NCI-H1105 treated with DMSO at 0.1 percent for 48 hours (cell line): ENCODE data around the gene CLC.
"Not testable (repeated sequence)": the region's sequence is repeated elsewhere in the genome, so short reads cannot be mapped to it uniquely, and the experiment has no call there.

ENCODE experiments used
- DNase-seq: peaks from one replicate; lab custom pipeline; 2025; lab: John Stamatoyannopoulos, UW

Gene CLC

DNA sequence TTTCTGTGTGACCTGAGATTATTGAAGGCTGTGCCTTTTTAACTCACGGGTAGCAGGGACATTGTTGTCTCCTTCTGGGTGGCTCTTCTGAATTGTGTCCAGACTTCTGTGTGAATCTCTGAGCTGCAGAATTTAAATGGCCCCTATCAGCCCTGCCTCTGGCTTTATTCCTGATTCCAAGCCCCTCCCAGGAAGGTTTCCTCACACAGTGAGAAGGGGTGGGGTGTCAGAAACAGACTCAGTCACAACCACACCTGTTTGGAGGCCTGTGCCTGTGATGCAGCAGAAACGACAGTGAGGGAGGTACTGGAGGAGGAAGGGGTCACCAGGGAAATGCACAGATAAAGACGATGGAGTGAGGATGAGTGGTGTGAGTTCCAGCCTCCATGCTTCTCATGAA lies at the start of gene CLC:
Gene CLC, minus strand, starts transcription at position 139 of the 400 bp plus-strand sequence. Its CDS starts 77 bp downstream, at position 62.
- no peak for DNase-seq

DNA sequence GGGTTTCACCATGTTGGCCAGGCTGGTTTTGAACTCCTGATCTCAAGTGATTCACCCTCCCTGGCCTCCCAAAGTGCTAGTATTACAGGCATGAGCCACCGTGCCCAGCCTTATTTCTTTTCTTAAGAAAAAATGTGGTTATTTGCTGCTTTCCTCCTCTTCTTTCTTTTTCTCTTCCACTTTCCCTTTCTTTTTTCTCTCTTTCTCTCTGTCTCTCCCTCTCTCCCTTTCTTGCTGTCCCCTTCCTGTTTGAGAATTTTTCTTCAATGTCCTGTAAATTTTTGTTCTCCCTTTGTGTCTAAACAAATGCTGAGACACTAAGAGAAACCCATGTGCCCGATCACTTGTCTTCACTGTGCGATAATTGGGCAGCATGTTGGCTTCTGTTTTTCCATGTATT lies 43.1 kb upstream of the CLC start:
- no peak for DNase-seq

DNA sequence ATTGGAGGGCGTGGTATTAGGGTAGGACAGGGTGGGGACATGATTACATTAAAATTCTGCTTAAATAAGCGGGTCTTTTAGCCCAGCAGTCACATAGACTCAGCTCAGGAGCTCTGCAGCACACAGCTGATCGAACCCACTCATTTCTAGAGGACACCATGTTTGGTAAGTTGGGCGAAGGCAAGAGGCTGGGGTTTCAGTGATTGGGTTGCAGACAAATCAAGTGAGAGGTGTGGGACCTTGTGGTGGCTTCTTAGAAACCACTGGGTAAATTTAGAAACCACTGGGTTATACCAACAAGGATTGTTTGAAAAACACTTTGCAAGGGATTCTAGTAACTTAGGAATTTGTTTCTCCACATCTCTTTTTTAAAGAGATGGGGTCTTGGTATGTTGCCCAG lies 40.9 kb upstream of the CLC start, which contains the start of gene LEUTX:
Gene LEUTX, plus strand, starts transcription at position 92 of the 400 bp plus-strand sequence. Its CDS starts 67 bp downstream, at position 159.
- no peak for DNase-seq

DNA sequence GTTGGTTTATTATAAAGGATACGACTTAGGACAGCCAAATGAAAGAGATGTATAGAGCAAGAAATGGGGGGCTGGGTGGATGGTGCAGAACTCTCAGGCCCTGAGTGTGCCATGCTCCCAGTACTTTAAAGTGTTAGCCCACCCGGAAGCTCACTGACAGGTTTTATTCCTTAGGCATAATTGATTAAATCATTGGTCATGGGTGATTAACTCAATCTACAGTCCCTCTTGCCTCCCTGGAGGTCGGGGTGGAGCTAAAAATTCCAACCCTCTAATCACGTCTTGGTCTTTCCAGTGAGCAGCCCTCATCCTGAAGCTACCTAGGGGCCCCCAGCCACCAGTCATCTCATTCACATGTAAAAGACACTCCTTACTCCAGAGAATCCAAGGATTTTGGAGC lies 31.0 kb upstream of the CLC start:
- no peak for DNase-seq

DNA sequence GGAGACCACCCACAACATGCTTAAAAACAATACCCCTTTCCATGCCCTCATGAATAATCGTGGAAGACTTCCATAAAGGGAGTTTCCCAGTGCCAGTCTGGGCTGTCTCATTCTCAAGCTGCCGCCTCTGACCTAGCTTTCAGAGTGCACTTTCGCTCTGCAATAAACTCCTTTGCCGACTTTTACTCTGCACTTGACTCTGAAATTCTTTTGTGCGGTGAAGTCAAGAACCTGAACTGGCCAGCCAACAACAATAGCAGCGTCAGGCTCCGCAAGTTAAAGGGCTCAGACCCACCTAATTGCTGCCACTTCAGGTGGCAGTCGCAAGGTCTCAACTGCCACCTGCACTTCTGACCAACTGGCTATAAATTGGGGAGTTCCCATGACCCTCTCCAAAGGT lies 30.5 kb upstream of the CLC start:
- DNase-seq: peak; percentile 6

DNA sequence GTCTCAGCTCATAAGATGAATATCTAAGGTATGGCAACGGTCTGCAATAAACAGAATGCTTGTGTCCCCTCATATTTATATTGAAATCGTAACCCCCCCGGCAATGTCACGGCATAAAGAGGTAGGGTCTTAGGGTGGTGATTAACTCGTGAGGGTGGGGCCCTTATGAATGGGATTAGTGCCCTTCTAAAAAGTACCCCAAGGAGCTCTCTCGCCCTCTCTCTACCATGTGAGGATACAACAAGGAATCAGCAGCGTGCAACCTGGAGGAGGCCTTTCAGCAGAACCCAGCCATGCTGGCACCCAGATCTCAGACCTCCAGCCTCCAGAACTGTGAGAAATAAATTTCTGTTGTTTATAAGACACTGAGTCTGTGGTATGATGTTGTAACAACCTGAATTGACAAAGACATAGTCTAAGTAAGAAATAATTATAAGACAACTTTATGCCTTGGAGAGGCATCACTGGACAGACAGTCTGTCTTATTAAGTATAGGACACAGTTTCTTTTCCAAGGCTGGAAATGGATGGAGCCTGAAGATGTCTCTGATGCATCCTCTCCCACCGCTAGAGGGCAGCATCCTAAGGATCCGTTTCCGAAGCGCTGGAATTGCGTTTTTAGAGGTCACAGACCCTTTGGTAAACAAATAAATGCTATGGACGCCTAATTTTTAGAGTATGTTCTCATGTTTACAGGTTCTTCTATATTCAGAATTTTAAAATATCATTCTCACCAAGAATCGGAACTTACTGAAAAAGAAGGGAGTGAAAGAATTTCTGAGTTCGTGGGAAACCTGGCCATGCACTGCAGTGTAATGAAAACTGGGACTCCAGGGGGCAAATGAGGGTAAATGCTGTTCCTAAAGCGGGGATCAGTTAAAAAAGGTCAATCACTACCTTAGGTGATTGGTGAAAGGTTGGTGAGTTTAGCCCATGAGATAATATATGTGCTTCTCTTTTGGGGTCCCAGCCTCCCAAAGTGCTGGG lies 27.6 kb upstream of the CLC start:
- peak; percentile 0 for DNase-seq

DNA sequence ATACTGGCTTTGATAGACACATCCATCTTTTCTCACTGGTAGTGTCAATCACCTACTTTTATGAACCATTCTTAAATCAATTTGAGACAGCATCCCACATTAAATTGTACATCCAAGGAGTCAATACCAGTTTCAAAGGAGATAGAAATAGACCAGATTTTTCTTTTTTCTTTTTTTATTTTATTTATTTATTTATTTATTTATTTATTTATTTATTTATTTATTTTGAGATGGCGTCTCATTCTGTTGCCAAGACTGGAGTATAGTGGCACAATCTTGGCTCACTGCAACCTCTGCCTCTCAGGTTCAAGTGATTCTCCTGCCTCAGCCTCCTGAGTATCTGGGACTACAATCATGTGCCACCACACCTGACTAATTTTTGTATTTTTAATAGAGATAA lies 24.0 kb upstream of the CLC start:
- not testable (repeated sequence) for DNase-seq

DNA sequence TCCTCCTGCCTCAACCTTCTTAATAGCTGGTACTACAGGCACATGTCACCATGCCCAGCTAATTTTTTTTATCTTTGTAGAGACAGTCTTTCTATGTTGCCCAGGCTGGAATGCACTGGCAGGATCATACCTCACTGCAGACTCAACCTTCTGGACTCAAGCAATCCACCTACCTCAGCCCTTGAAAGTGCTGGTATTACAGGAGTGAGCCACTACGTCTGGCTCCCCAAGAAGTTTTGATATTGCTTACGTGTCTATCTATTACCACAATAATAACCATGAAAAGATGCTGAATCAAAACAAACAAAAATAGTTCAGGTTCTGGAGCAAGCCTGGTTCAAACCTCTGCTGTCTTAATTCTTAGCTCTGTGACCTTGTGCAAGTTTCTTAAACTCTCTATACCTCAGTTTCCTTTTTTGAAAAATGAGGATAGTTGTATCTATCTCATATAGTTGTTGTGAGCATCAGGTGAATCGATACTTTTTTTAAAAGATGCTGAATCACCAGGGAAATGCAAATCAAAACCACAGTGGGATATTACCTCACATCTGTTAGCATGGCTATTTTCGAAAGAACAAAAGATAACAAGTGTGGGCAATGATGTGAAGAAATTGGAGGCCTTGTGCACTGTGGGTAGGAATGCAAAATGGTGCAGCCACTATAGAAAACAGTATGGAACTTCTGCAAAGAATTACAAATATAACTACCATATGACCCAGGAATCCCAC lies 21.8 kb upstream of the CLC start:
- DNase-seq: no peak

DNA sequence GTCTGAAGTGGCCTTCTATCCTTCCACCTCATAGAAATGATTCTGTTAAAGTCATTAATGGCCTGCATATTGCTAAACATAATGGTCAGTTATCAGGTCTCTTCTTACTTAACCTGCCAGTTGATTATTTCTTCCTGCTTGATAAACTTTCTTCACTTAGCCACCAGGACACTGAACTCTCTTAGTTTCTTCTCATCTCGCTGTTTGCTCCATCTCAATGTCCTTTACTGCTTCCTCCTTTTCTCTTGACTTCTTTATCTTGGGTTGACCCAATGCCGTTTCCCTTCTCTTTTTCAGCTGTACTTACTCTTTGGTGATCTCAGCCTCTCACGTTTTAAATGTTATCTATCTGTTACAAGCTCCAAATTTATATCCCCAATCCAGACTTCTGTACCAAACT lies 17.1 kb upstream of the CLC start:
- DNase-seq: no peak

DNA sequence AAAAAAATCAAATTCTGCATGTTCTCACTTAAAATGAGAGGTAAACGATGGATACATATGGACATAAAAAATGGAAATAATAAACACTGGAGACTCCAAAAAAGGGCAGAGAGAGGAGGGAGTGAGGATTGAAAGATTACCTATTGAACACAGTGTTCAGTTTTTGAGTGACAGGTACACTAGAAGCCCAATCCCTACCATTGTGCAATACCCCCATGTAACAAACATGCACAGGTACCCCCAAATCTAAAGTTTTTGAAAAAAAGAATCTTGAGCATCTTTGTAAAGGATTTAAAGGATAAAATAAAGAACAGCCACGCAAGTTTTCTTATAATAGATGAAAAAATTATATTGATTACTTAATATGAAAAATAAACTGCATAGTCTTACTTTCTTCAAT lies 16.7 kb upstream of the CLC start:
- DNase-seq: no peak

DNA sequence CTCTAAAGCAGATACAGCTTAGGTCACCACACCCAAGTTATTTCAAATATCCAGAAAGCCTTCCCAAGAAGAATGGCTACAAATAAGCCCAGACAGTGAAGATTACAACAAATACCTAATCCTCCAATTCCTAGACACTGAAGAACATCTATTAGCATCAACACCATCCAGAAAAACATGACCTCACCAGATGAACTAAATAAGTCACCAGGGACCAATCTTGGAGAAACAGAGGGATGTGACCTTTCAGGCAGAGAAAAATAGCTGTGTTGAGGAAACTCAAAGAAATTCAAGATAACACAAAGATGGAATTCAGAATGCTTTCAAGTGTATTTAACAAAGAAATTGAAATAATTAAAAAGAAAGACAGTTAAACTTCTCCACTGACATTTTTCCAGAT lies 15.0 kb upstream of the CLC start:
- DNase-seq: no peak

DNA sequence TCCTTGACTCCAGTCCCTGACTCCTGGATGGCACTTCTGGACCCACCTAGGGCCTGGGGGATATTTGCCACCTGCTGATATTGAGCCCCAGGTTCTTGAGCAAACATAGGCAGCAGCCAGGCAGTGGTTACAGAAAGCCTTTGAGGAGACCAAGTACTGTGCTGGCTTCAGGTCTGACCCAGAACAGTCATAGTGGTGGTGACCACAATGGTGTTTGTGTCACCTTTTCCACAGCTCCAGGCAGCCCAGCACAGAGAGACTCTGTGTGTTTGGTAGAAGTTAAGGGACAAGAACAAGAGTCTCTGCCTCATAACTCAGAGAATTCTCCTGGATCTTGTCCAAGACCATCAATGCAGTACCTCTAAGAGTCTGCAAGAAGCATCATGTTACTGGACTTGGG lies 14.6 kb upstream of the CLC start:
- no peak for DNase-seq

DNA sequence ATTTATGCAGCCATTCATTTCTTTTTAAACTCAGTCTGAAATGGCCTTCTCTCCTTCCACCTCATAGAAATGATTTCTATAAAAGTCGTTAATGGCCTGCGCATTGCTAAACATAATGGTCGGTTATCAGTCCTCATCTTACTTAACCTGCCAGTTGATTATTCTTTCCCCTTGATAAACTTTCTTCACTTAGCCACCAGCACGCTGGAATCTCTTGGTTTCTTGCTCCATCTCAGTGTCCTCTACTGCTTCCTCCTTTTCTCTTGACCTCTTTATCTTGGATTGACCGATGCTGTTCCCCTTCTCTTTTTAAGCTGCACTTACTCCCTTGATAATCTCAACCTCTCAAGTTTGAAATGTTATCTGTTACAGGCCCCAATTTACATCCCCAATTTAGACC lies 12.2 kb upstream of the CLC start:
- DNase-seq: no peak

DNA sequence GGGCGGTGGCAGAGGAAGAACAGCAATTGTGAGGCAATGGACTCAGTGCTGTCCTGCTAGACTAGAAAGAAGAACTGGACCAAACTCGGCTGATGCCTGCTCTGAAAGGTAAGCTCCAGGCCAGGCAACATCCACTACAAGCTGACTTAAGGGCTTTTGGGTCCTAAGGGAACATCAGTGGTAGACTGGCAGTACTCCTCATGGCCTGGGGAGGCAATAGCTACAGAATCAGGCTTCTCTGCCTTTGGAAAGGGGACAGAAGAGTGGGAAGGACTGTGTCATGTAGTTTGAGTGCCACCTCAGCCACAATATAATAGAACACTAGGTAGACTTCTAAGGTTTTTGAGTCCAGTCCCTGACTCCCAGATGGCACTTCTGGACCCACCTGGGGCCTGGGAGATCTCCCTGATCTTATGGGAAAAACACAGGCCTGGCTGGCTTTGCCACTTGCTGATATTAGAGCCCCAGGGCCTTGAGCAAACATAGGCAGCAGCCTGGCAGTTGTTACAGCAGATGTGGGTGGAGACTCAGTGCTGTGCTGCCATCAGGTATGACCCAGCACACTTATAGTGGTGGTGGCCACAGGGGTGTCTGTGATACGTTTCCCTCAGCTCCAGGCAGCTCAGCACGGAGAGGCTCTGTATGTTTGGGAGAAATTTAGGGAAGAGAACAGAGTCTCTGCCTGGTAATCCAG lies 9.2 kb upstream of the CLC start:
- DNase-seq: no peak

DNA sequence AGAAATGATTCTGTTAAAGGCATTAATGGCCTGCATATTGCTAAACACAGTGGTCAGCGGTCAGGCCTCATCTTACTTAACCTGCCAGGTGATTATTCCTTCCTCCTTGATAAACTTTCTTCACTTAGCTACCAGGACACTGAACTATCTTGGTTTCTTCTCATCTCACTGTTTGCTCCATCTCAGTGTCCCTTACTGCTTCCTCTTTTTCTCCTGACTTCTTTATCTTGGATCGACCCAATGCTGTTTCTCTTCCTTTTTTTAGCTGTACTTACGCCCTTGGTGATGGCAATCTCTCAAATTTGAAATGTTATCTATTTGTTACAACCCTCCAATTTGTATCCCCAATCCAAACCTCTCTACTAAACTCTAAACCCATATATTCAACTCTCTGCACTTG lies 7.8 kb upstream of the CLC start:
- no peak for DNase-seq

DNA sequence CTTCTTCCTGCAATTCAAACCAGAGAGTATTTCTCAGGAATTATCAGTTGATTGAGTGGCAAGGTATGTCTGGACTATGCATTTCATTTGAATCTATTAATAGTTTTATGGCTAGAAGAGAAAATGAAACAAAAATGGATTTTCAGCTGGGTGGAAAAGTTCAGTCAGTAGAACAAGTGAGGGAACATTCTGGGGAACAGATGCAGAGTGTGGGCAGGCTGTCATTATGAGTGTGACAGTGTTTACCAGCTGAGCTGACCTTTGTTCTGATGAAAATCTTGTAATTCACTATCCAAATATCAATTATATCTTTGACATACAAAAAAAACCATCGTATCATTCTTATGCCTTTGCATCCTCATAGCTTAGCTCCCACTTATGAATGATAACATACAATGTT lies 2.6 kb upstream of the CLC start:
- DNase-seq: no peak

DNA sequence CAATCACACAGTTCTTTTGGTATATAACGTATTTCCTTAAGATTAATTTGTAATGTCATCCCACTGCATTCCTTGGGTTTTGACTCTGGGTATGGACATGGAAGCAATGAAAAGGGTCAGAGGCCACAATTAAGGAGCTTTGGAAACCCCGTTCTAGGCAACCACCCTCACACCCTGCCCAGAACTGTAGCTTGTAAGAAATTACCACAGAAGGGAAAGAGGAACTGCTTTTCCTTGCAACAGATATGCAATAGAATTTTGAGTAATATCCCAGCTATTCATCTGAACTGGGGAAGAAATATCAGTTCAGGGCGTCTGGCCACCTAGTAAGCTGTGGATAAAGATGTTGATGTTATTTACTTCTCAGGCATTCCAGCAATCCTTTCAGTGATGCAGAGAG lies 985 bp upstream of the CLC start:
- DNase-seq: no peak

DNA sequence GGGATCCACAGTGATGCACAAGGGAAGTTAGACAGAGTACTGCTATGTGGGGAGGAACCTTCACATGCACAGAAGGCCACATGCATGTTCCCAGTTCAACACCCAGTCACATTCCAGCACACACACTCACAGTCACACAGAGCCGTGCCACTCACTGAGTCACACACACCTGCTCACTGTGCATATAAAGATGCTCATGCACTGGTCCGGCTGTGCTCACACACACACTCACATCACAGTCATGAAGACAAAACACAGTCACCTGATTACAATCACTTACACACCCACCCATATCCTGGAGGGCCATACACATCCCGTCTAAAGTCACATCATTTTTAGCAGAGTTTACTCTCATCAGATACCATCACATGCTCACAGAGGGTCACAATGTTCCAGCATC lies 478 bp downstream of the CLC start:
- DNase-seq: no peak

DNA sequence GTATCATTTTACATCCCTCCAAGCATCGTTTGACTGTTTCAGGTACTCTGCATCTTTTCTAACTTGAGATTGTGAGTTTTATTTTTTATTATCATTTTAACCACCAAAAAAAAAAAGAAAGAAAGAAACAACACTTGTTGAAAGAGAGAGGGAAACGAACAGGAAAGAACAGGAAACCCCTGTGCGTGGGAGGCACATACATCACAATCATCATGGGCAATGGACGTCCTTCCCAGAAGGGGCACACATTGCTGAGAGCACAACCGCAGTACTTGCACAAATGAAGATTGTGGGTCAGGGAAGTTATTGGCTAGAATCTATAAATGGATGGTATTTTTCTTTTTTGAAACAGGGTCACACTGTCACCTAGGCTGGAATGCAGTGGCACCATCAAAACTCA lies 1.7 kb downstream of the CLC start:
- no peak for DNase-seq

DNA sequence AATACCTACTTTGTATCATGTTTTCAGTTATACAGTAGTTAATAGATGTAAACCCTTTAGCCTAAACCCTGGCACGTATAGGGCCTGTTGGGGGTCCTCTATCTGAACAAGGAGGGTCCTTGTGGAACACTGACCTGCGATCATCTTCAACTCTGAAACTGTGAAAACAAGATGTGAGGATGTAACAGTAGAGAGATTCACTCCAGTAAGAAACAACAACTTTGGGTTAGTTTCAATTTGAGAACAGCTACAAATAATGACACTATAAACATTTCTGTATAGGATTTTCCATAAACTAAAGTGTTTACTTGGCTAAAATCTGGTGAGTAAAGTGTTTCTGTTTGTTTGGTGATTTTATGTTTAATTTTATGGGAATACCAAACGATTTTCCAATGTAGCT lies 2.1 kb downstream of the CLC start:
- no peak for DNase-seq

DNA sequence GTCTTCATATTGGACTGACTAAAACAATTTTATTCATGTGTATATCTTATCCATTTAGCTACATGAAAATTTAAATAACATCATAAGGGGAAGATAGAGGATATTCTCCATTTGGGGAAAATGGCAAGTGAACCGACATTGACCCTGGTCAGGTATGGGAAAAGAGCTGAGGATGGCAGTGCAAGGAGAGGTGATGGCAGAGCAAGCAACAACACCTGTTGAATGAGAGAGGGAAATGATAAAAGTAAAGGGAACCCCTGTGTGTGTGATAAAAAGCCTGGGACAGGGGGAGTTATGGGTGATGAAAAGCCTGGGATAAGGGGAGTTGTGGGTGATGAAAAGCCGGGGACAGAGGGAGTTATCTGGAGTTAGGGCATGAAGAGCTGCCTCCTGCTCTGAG lies 4.0 kb downstream of the CLC start:
- no peak for DNase-seq

DNA sequence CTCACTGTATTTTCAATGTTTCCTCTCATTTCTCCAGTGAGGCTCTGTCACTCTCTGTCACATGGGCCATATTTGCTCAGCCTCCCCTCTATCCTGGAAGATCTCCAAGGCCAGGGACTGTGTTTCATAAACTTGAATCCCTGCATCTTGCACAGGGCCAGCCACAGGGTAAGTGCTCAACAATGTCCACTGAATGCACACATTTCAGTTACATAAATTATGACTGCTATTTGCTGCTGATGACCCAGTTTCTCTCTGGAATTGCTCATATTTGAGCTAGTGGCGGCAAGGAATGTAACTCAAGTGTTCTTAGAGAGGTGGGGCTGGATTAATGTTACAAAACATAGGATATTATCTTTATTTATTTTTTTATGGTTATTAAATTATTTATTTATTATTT lies 6.1 kb downstream of the CLC start:
- no peak for DNase-seq

DNA sequence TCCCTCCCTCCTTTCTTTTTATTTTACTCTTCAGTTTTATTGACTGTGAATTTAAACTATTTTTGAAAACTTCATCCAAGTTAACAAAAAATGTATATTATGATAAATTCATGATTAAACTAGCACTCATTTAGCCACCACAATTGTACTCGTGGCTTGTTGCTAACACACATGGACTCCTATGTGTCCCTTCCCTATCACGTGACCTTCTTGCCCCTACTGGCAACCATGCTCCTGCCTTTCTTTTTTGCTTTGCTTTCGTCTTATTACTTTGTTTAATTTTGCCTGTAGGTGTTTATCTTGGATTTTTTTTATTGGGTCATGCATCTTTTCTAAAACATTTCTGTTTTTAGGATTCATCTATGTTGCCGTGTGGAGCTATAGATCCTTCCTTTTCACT lies 8.2 kb downstream of the CLC start:
- DNase-seq: no peak
